ENCODE results near the gene PLEKHH2. TPM values are rescaled to one million over a fixed set of nuclear protein-coding genes. Genes with fewer than 3 reads are reported as not detected.

PLEKHH2 gene
- total and polyA plus RNA-seq, 2 of the 13 experiments (the other 11 are each of a cell fraction or from before 2014, with no cell fraction given) = 1.1 to 3.0 TPM

DNA sequence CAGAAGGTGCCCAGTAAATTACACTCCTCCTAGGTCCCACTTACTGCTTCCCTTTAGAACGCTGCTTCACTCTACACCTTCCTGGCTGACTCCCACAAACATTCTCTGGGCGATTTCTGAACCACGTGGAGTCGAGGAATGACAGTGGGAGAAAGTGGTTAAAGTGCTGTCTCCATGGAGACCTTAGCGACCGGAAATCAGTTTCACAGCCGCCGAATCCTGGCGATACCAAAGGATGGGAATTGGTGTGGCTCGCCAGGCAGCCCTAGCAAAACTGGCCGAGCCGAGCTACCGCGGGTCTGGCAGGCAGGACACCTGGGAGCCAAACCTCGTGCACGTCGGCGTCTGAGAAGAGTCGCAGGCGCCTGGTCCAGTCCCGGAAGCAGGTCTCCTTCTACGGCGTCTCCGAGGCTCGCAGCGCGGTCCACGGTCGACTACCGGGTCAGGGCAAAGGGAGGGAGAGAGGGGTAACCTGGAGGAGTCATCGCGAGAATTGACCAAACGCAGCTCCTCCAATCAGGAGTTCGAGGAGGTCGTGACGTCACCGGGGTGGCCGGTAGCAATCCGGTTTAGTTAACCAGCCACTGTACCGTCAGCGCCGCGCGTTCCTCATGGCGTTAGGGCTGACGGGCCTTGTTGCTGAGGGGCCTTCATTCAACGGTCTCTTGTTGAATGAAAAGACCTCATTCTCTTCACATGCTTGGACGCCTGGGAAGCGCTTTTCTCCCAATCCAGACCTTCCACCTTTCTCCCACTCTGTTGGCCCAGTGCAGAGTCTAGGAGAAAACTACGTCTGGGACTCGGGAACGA, 41.3 kb upstream of the PLEKHH2 start, which contains the start of gene THADA (continued):
- peak; percentile 73; the same call in 1 of the 2 replicates for TF ChIP-seq ZNF292 (CRISPR knock-in tag; IDR thresholded peaks at IDR 0.05; ENCODE audit: borderline replicate concordance, low read depth)
- peak; percentile 97 for TF ChIP-seq SIN3A (IDR thresholded peaks at IDR 0.05; ENCODE audit: borderline replicate concordance, low read depth, low read length)
- TF ChIP-seq, protein P1, sequence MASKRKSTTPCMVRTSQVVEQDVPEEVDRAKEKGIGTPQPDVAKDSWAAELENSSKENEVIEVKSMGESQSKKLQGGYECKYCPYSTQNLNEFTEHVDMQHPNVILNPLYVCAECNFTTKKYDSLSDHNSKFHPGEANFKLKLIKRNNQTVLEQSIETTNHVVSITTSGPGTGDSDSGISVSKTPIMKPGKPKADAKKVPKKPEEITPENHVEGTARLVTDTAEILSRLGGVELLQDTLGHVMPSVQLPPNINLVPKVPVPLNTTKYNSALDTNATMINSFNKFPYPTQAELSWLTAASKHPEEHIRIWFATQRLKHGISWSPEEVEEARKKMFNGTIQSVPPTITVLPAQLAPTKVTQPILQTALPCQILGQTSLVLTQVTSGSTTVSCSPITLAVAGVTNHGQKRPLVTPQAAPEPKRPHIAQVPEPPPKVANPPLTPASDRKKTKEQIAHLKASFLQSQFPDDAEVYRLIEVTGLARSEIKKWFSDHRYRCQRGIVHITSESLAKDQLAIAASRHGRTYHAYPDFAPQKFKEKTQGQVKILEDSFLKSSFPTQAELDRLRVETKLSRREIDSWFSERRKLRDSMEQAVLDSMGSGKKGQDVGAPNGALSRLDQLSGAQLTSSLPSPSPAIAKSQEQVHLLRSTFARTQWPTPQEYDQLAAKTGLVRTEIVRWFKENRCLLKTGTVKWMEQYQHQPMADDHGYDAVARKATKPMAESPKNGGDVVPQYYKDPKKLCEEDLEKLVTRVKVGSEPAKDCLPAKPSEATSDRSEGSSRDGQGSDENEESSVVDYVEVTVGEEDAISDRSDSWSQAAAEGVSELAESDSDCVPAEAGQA (IDR thresholded peaks at IDR 0.05; ENCODE audit: low read depth) = peak; percentile 89
- TF ChIP-seq, protein P1 (CRISPR knock-in tag; IDR thresholded peaks at IDR 0.05; ENCODE audit: borderline replicate concordance) = no peak
- TF ChIP-seq, protein P2, sequence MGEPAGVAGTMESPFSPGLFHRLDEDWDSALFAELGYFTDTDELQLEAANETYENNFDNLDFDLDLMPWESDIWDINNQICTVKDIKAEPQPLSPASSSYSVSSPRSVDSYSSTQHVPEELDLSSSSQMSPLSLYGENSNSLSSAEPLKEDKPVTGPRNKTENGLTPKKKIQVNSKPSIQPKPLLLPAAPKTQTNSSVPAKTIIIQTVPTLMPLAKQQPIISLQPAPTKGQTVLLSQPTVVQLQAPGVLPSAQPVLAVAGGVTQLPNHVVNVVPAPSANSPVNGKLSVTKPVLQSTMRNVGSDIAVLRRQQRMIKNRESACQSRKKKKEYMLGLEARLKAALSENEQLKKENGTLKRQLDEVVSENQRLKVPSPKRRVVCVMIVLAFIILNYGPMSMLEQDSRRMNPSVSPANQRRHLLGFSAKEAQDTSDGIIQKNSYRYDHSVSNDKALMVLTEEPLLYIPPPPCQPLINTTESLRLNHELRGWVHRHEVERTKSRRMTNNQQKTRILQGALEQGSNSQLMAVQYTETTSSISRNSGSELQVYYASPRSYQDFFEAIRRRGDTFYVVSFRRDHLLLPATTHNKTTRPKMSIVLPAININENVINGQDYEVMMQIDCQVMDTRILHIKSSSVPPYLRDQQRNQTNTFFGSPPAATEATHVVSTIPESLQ (CRISPR knock-in tag; conservative IDR thresholded peaks at IDR 0.05) = peak; percentile 89; the same call in 1 of the 2 replicates
- TF ChIP-seq CHD4 (IDR thresholded peaks at IDR 0.05; ENCODE audit: borderline replicate concordance, low read length) = no peak
- TF ChIP-seq JUNB (CRISPR knock-in tag; IDR thresholded peaks at IDR 0.05; ENCODE audit: borderline replicate concordance) = no peak; the same call in 1 of the 2 replicates
- peak; percentile 97 for TF ChIP-seq ZNF781 (CRISPR knock-in tag; IDR thresholded peaks at IDR 0.05; ENCODE audit: borderline replicate concordance, not compliant biosample characterization)
- TF ChIP-seq, protein P3, sequence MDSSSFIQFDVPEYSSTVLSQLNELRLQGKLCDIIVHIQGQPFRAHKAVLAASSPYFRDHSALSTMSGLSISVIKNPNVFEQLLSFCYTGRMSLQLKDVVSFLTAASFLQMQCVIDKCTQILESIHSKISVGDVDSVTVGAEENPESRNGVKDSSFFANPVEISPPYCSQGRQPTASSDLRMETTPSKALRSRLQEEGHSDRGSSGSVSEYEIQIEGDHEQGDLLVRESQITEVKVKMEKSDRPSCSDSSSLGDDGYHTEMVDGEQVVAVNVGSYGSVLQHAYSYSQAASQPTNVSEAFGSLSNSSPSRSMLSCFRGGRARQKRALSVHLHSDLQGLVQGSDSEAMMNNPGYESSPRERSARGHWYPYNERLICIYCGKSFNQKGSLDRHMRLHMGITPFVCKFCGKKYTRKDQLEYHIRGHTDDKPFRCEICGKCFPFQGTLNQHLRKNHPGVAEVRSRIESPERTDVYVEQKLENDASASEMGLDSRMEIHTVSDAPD (CRISPR knock-in tag; IDR thresholded peaks at IDR 0.05) = peak; percentile 55
- peak; percentile 93 for TF ChIP-seq HOXA5 (CRISPR knock-in tag; IDR thresholded peaks at IDR 0.05)
- TF ChIP-seq ZNF570 (CRISPR knock-in tag; IDR thresholded peaks at IDR 0.05; ENCODE audit: borderline replicate concordance) = no peak
- TF ChIP-seq, protein P4, sequence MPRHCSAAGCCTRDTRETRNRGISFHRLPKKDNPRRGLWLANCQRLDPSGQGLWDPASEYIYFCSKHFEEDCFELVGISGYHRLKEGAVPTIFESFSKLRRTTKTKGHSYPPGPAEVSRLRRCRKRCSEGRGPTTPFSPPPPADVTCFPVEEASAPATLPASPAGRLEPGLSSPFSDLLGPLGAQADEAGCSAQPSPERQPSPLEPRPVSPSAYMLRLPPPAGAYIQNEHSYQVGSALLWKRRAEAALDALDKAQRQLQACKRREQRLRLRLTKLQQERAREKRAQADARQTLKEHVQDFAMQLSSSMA (CRISPR knock-in tag; IDR thresholded peaks at IDR 0.05) = peak; percentile 97
- TF ChIP-seq KLF11 (CRISPR knock-in tag; IDR thresholded peaks at IDR 0.05) = peak; percentile 78
- peak; percentile 97 for TF ChIP-seq MYC (CRISPR knock-in tag; IDR thresholded peaks at IDR 0.05; ENCODE audit: borderline replicate concordance)
